ENCODE results near the gene MAGED4. TPM values are rescaled to one million over a fixed set of nuclear protein-coding genes. Genes with fewer than 3 reads are reported as not detected.

The MAGED4 gene, protein sequence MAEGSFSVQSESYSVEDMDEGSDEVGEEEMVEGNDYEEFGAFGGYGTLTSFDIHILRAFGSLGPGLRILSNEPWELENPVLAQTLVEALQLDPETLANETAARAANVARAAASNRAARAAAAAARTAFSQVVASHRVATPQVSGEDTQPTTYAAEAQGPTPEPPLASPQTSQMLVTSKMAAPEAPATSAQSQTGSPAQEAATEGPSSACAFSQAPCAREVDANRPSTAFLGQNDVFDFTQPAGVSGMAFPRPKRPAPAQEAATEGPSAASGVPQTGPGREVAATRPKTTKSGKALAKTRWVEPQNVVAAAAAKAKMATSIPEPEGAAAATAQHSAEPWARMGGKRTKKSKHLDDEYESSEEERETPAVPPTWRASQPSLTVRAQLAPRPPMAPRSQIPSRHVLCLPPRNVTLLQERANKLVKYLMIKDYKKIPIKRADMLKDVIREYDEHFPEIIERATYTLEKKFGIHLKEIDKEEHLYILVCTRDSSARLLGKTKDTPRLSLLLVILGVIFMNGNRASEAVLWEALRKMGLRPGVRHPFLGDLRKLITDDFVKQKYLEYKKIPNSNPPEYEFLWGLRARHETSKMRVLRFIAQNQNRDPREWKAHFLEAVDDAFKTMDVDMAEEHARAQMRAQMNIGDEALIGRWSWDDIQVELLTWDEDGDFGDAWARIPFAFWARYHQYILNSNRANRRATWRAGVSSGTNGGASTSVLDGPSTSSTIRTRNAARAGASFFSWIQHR
- 0.45 to 11.6 TPM (median 7.3 TPM) in 5 replicates for total RNA-seq (2022; extraction: Qiagen RNA extraction; ENCODE audit: low read depth)

DNA sequence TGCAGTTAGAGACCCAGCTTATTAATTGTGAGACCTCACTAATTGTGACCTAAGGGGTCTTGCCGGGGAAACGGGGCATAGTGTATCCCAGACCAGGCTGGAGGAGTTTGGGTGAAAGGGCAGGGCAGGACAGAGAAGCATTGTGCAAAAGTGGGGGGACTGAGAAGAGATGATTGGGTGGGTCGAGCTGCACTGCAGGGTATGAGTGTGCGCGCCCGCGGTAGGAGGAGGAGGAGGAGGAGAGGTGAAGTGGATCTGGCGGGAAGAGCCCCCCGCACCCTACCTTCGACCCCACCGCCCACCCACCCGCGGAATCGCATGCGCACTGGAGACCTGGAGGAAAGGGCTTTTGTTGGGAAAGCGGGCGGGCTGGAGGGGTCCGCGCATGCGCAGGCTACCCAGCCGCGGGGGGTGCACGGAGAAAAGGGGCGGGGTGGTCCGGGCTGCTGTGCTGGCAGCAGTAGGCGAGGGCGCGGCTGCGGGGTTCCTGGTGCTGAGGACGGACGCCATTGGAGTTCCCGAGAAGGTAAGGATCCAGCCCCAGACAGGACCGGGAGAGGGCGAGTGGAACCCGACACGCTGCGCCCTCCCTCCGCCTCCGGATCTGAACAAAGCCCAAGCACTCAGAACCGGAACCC is at the start of gene MAGED4:
MAGED4 (plus strand) TSS at position 449 of the 638 bp plus-strand sequence. CDS start 1,035 bp downstream, outside the sequence.

Other genes with a start within 250 kb of the MAGED4 start
- 7.4 to 18.5 TPM (median 12.2 TPM) in 5 replicates for gene MAGED4B, start 115.7 kb upstream of the MAGED4 start, total RNA-seq (2022; extraction: Qiagen RNA extraction; ENCODE audit: low read depth)
- not detected in 5 replicates for gene XAGE2, start 184.1 kb downstream of the MAGED4 start, total RNA-seq (2022; extraction: Qiagen RNA extraction; ENCODE audit: low read depth)